Measurements from ENCODE around the gene KCNJ4.
A peak's percentile ranks its signal among the peaks of the same experiment; 100 is the strongest.

KCNJ4 gene

GRCh38 chr22:38469306-38469781 is 14.3 kb upstream of the KCNJ4 start:
- no peak for DNase-seq

- DNase-seq, result no peak
Measured at GRCh38 chr22:38468443-38469305, 13.7 kb upstream of the KCNJ4 start.

GRCh38 chr22:38467904-38468442 is 13.0 kb upstream of the KCNJ4 start, which contains the start of gene KDELR3:
Gene KDELR3, plus strand, starts transcription at chr22:38468096. Its CDS starts 138 bp downstream, at chr22:38468234.
- peak; percentile 41 for DNase-seq

- no peak for DNase-seq
Measured at GRCh38 chr22:38467438-38467903, 12.5 kb upstream of the KCNJ4 start.

- no peak for DNase-seq
Measured at GRCh38 chr22:38465673-38466490, 10.9 kb upstream of the KCNJ4 start.

GRCh38 chr22:38464992-38465672 is 10.1 kb upstream of the KCNJ4 start:
- DNase-seq, result no peak

GRCh38 chr22:38462960-38463784 is 8.2 kb upstream of the KCNJ4 start:
- no peak for DNase-seq

GRCh38 chr22:38461414-38462081 is 6.5 kb upstream of the KCNJ4 start:
- peak; percentile 51 for DNase-seq

GRCh38 chr22:38461057-38461413 is 6.0 kb upstream of the KCNJ4 start:
- no peak for DNase-seq

GRCh38 chr22:38460426-38460840 is 5.4 kb upstream of the KCNJ4 start:
- no peak for DNase-seq

GRCh38 chr22:38456841-38457699 is 2.1 kb upstream of the KCNJ4 start:
- DNase-seq, result no peak

GRCh38 chr22:38456272-38456835 is 1.4 kb upstream of the KCNJ4 start:
- no peak for DNase-seq

- DNase-seq, result no peak
Measured at GRCh38 chr22:38455530-38456271, 702 bp upstream of the KCNJ4 start.

- no peak for DNase-seq
Measured at GRCh38 chr22:38454353-38455075, 485 bp downstream of the KCNJ4 start.

GRCh38 chr22:38453996-38454352 is 1.0 kb downstream of the KCNJ4 start:
- no peak for DNase-seq

GRCh38 chr22:38453066-38453672 is 1.8 kb downstream of the KCNJ4 start:
- no peak for DNase-seq

GRCh38 chr22:38452373-38453065 is 2.5 kb downstream of the KCNJ4 start:
- no peak for DNase-seq
